Breast epithelium (tissue), 3 donors: ENCODE measurements around the gene LRRC61.

Source experiments
- POLR2AphosphoS5 ChIP-seq, 3 donors: sonication (generic); formaldehyde crosslinking; IDR thresholded peaks; one replicate each; pipeline ENCODE4 v1.6.1; 2017; ENCODE audit warnings: antibody characterized with exemption in 3 of 3
- TF ChIP-seq, protein P1 (sequence below), 3 donors: fragments of 450-650 bp; IDR thresholded peaks; one replicate each; pipeline ENCODE4 v1.5.1; 2016 to 2017; ENCODE audit warnings: antibody characterized with exemption in 3 of 3, mild to moderate bottlenecking in 3 of 3, moderate library complexity in 3 of 3

DNA sequence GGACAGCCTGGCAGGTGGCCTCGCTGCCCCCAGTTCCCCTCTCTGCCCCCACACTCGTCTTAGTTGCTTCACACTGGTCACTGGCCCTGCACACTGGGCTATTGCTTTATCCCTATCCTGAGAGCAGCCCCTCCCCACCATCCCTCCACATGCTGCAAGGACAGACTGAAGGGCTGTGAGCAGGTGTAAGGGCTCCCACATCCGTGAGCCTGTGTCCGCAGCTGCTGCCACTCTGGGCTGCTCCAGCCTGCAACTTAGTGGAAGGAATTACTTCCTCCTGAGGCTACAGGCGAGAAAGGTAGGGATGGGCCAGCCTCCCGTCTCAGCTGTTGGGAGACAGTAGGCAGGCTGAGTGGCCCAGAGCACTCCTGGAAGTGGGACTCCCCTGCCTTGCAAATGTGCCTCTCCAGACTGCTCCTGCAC, 14.5 kb downstream of the LRRC61 start:
- no peak for TF ChIP-seq POLR2AphosphoS5 (IDR thresholded peaks at IDR 0.05)
- TF ChIP-seq, protein P1, sequence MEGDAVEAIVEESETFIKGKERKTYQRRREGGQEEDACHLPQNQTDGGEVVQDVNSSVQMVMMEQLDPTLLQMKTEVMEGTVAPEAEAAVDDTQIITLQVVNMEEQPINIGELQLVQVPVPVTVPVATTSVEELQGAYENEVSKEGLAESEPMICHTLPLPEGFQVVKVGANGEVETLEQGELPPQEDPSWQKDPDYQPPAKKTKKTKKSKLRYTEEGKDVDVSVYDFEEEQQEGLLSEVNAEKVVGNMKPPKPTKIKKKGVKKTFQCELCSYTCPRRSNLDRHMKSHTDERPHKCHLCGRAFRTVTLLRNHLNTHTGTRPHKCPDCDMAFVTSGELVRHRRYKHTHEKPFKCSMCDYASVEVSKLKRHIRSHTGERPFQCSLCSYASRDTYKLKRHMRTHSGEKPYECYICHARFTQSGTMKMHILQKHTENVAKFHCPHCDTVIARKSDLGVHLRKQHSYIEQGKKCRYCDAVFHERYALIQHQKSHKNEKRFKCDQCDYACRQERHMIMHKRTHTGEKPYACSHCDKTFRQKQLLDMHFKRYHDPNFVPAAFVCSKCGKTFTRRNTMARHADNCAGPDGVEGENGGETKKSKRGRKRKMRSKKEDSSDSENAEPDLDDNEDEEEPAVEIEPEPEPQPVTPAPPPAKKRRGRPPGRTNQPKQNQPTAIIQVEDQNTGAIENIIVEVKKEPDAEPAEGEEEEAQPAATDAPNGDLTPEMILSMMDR (IDR thresholded peaks at IDR 0.05) = no peak
